ENCODE data around the gene ATP2B2. TPM values are rescaled to one million over a fixed set of nuclear protein-coding genes. Genes with fewer than 3 reads are reported as not detected.
A peak's percentile ranks its signal among the peaks of the same experiment; 100 is the strongest.

ATP2B2 gene
- total RNA-seq, 4 donors from 2014 or later = not detected

- Histone ChIP-seq H3K9me3 (no peaks in the 10 kb centered on the region), H3K27ac (no peak overlapping the region), H3K4me3 (no peak overlapping the region), H3K27me3 (no peaks in the 10 kb centered on the region), H3K36me3 (no peaks in the 10 kb centered on the region), H3K4me1 (no peaks in the 10 kb centered on the region)
- TF ChIP-seq EP300 (IDR thresholded peaks at IDR 0.05; ENCODE audit: low read depth) (no peak), POLR2A (IDR thresholded peaks at IDR 0.05) (no peak), POLR2AphosphoS5 (IDR thresholded peaks at IDR 0.05) (no peak)
- TF ChIP-seq, protein P1, sequence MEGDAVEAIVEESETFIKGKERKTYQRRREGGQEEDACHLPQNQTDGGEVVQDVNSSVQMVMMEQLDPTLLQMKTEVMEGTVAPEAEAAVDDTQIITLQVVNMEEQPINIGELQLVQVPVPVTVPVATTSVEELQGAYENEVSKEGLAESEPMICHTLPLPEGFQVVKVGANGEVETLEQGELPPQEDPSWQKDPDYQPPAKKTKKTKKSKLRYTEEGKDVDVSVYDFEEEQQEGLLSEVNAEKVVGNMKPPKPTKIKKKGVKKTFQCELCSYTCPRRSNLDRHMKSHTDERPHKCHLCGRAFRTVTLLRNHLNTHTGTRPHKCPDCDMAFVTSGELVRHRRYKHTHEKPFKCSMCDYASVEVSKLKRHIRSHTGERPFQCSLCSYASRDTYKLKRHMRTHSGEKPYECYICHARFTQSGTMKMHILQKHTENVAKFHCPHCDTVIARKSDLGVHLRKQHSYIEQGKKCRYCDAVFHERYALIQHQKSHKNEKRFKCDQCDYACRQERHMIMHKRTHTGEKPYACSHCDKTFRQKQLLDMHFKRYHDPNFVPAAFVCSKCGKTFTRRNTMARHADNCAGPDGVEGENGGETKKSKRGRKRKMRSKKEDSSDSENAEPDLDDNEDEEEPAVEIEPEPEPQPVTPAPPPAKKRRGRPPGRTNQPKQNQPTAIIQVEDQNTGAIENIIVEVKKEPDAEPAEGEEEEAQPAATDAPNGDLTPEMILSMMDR (IDR thresholded peaks at IDR 0.05) = no peak
- intact Hi-C loops (cut with DNase I; ENCODE audit: low total_unique reads) (no loop called here), in situ Hi-C loops (cut with MboI; ENCODE audit: low pct_ligation_motif_present in 1 of 4, low pct_unique_long_range_greater_than_20kb in 1 of 4, low sequenced_read_pairs in 3 of 4) (no loop called here)
- 30% methylated on average over 9 of the region's 9 CpGs; no CpG with 5 or more reads in 1 of the 2 donors for WGBS, 2 donors (ENCODE audit: low coverage in 1 of 2)
- no peak for DNase-seq
These were observed 48.3 kb upstream of the ATP2B2 start for GRCh38 chr3:10553591-10554235.

DNA sequence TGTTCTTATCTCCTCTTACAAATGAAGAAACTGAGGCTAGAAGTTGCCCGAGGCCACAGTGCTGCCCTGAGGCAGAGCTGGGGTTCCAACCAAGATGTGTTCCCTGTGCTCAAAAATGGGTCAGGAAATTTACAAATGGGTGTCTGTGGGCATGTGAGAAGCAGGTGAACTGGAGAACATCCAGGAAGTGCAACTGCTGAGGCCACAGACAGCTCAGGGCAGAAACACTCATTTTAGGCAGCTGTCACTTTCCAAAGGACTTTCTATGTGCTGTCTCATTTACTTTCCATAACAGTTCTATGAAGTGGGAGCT is 47.2 kb upstream of the ATP2B2 start:
- intact Hi-C loops (cut with DNase I; ENCODE audit: low total_unique reads) = no loop called here
- Histone ChIP-seq H3K9me3 (no peaks in the 10 kb centered on the region), H3K27me3 (no peaks in the 10 kb centered on the region), H3K27ac (no peak overlapping the region), H3K4me1 (no peaks in the 10 kb centered on the region), H3K36me3 (no peaks in the 10 kb centered on the region), H3K4me3 (no peak overlapping the region)
- in situ Hi-C loops (cut with MboI; ENCODE audit: low pct_ligation_motif_present in 1 of 4, low pct_unique_long_range_greater_than_20kb in 1 of 4, low sequenced_read_pairs in 3 of 4) = no loop called here
- no peak for TF ChIP-seq POLR2AphosphoS5 (IDR thresholded peaks at IDR 0.05)
- TF ChIP-seq POLR2A (IDR thresholded peaks at IDR 0.05) = no peak
- TF ChIP-seq, protein P1 (IDR thresholded peaks at IDR 0.05) = no peak
- WGBS, 2 donors (ENCODE audit: low coverage in 1 of 2) = 78% methylated on average over 1 of the region's 1 CpG; no CpG with 5 or more reads in 1 of the 2 donors
- no peak for DNase-seq

DNA sequence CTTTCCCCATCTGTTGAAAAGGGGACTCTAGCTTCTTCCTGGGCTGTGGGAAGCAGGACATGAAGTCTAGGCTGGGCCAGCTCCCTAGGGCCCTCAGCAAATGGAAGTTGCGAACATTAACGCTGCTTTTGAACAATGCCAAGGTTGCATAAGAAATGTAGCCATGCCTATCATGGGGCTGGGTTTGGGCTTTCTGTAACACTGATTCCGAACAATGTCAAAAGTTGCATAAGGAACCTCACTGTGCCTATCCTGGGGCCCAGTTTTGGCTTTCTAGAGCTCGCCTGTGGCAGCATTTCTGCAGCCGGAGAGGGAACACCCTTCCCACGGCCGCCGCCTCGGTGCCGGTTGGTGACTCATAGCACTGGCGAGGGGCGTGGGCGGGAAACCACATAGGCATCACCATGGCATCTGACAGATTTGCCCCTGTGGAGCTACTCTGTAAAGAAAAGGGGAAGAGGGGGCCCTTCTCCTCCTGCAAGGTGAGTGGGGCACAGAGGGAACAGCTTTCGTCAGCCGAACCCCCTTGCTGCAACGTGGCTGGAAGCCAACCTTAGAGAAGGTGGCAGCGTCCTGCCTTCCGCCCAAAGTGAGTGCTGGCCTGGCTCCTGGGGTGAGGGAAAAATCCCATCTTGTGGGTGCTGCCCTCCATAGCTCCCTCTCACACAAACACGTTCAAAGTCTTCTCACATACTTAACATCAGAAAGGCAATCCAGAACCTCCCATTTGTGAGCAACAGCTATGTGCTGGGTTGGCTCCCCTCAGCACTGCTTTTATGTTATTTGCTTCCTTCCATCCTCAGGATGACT is 46.6 kb upstream of the ATP2B2 start:
- no peaks in the 10 kb centered on the region for H3K9me3 ChIP-seq

DNA sequence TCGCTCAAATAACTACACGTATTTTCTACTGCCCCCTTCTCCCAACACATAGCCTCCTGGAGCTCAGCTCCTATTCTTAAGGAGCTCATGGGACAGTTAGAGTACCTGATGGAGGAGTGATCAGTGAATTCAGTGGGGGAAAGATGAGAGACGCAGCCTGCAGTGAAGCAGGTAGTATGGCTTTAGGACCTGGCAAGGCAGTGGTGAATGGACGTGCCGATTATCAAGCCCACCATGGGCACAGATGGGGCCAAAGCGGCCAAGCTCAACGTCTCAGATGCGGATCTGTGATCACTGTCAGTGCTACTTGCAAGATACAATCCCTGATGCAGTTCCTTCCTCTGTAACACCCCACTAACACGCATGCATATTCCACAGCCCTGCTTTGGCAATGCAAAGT is 45.8 kb upstream of the ATP2B2 start:
- in situ Hi-C loops (cut with MboI; ENCODE audit: low pct_ligation_motif_present in 1 of 4, low pct_unique_long_range_greater_than_20kb in 1 of 4, low sequenced_read_pairs in 3 of 4) = no loop called here
- 85 to 94% methylated on average over 3 to 9 of the region's 9 CpGs for WGBS, 2 donors (ENCODE audit: low coverage in 1 of 2)
- H3K27ac ChIP-seq = no peak overlapping the region
- H3K27me3 ChIP-seq = no peaks in the 10 kb centered on the region
- no peaks in the 10 kb centered on the region for H3K9me3 ChIP-seq
- no peak overlapping the region for H3K4me3 ChIP-seq
- intact Hi-C loops (cut with DNase I; ENCODE audit: low total_unique reads) = no loop called here
- TF ChIP-seq, protein P1 (IDR thresholded peaks at IDR 0.05) = no peak
- TF ChIP-seq POLR2A (IDR thresholded peaks at IDR 0.05) = no peak
- no peak for DNase-seq
- H3K36me3 ChIP-seq = no peaks in the 10 kb centered on the region
- no peaks in the 10 kb centered on the region for H3K4me1 ChIP-seq

More for the DNA sequence above, 46.6 kb upstream of the ATP2B2 start:
- 46% methylated on average over 19 of the region's 19 CpGs; no CpG with 5 or more reads in 1 of the 2 donors for WGBS, 2 donors (ENCODE audit: low coverage in 1 of 2)
- intact Hi-C loops (cut with DNase I; ENCODE audit: low total_unique reads) (no loop called here), in situ Hi-C loops (cut with MboI; ENCODE audit: low pct_ligation_motif_present in 1 of 4, low pct_unique_long_range_greater_than_20kb in 1 of 4, low sequenced_read_pairs in 3 of 4) (no loop called here)
- H3K27ac ChIP-seq = no peak overlapping the region
- DNase-seq = peak; percentile 12
- no peaks in the 10 kb centered on the region for H3K36me3 ChIP-seq
- TF ChIP-seq POLR2AphosphoS5 (IDR thresholded peaks at IDR 0.05) (no peak), POLR2A (IDR thresholded peaks at IDR 0.05) (no peak), EP300 (IDR thresholded peaks at IDR 0.05; ENCODE audit: low read depth) (no peak)
- TF ChIP-seq, protein P1 (IDR thresholded peaks at IDR 0.05) = no peak
- no peaks in the 10 kb centered on the region for H3K27me3 ChIP-seq
- H3K4me3 ChIP-seq = no peak overlapping the region
- H3K4me1 ChIP-seq = no peaks in the 10 kb centered on the region

Measured in transverse colon (tissue), 4 donors.